Progenitor cell of endocrine pancreas (in vitro differentiated cells): Measurements from ENCODE around the gene DNA2. TPM values are rescaled to one million over a fixed set of nuclear protein-coding genes. Genes with fewer than 3 reads are reported as not detected.

Experiments used
- DNase-seq: peaks from one replicate; pipeline ENCODE4 v3.0.0; 2021; ENCODE audit warnings: low spot score; ENCODE audit not compliant: unreplicated experiment
- H3K27ac Mint-ChIP-seq: 2 replicates; pipeline ENCODE4 v1.8.0; 2021; ENCODE audit warnings: mild to moderate bottlenecking, moderate library complexity, mixed read lengths
- H3K27me3 Mint-ChIP-seq: 2 replicates; pipeline ENCODE4 v1.8.0; 2021; ENCODE audit warnings: mixed read lengths
- H3K36me3 Mint-ChIP-seq: 2 replicates; pipeline ENCODE4 v1.8.0; 2022; ENCODE audit warnings: mixed read lengths; ENCODE audit not compliant: insufficient read depth
- H3K4me1 Mint-ChIP-seq: 2 replicates; pipeline ENCODE4 v1.8.0; 2021; ENCODE audit warnings: low read depth, mixed read lengths
- H3K4me3 Mint-ChIP-seq: 2 replicates; pipeline ENCODE4 v1.8.0; 2021; ENCODE audit warnings: low read depth, mild to moderate bottlenecking, moderate library complexity, mixed read lengths
- H3K9me3 Mint-ChIP-seq: 2 replicates; pipeline ENCODE4 v1.8.0; 2021; ENCODE audit warnings: low read depth, mixed read lengths
- CTCF ChIP-seq: fragments of 200-600 bp; sonication (generic); IDR thresholded peaks from one replicate; pipeline ENCODE4 v1.5.0; 2021; ENCODE audit warnings: antibody characterized with exemption, mild to moderate bottlenecking; ENCODE audit not compliant: unreplicated experiment
- total RNA-seq: library from RNA; stranded (reverse); gene quantifications from 2 replicates; pipeline ENCODE4 v1.2.1, GENCODE V29; 2021

Gene DNA2
- total RNA-seq, 1 donor from 2014 or later = 34.5 TPM

- H3K4me3 Mint-ChIP-seq = no peak overlapping the region
- no peak for DNase-seq
- H3K4me1 Mint-ChIP-seq = no peaks in the 10 kb centered on the region
- no peaks in the 10 kb centered on the region for H3K9me3 Mint-ChIP-seq
- no peak for TF ChIP-seq CTCF
- peaks cover 20% of the 10 kb centered on the region for H3K36me3 Mint-ChIP-seq
- H3K27me3 Mint-ChIP-seq = no peaks in the 10 kb centered on the region
- no peak overlapping the region for H3K27ac Mint-ChIP-seq
Observed at GRCh38 chr10:68385740-68386139, 86.0 kb downstream of the DNA2 start.

GRCh38 chr10:68371604-68372003 is 100.2 kb downstream of the DNA2 start:
- no peak overlapping the region for H3K4me3 Mint-ChIP-seq
- H3K4me1 Mint-ChIP-seq = no peaks in the 10 kb centered on the region
- peaks cover 43% of the 10 kb centered on the region for H3K36me3 Mint-ChIP-seq
- TF ChIP-seq CTCF = no peak
- no peak for DNase-seq
- peaks cover 12% of the 10 kb centered on the region for H3K9me3 Mint-ChIP-seq
- no peaks in the 10 kb centered on the region for H3K27me3 Mint-ChIP-seq
- H3K27ac Mint-ChIP-seq = no peak overlapping the region

- no peak for TF ChIP-seq CTCF
- no peaks in the 10 kb centered on the region for H3K4me1 Mint-ChIP-seq
- DNase-seq = no peak
- no peak overlapping the region for H3K27ac Mint-ChIP-seq
- peaks cover 20% of the 10 kb centered on the region for H3K36me3 Mint-ChIP-seq
- no peaks in the 10 kb centered on the region for H3K27me3 Mint-ChIP-seq
- H3K9me3 Mint-ChIP-seq = peaks cover 7% of the 10 kb centered on the region
- no peak overlapping the region for H3K4me3 Mint-ChIP-seq
Observed at GRCh38 chr10:68367121-68367520, 104.7 kb downstream of the DNA2 start.

GRCh38 chr10:68366600-68366999 is 105.2 kb downstream of the DNA2 start:
- DNase-seq = no peak
- H3K4me1 Mint-ChIP-seq = no peaks in the 10 kb centered on the region
- H3K27me3 Mint-ChIP-seq = no peaks in the 10 kb centered on the region
- no peak overlapping the region for H3K27ac Mint-ChIP-seq
- H3K4me3 Mint-ChIP-seq = no peak overlapping the region
- H3K9me3 Mint-ChIP-seq = peaks cover 7% of the 10 kb centered on the region
- peaks cover 18% of the 10 kb centered on the region for H3K36me3 Mint-ChIP-seq
- TF ChIP-seq CTCF = no peak

GRCh38 chr10:68365611-68366010 is 106.2 kb downstream of the DNA2 start:
- TF ChIP-seq CTCF = no peak
- Mint-ChIP-seq H3K9me3 (peaks cover 3% of the 10 kb centered on the region), H3K27me3 (no peaks in the 10 kb centered on the region), H3K4me1 (no peaks in the 10 kb centered on the region), H3K27ac (no peak overlapping the region), H3K4me3 (no peak overlapping the region), H3K36me3 (peaks cover 15% of the 10 kb centered on the region)
- DNase-seq = no peak
